PC-9 (cell line): ENCODE measurements around the gene TRMU. TPM values are rescaled to one million over a fixed set of nuclear protein-coding genes. Genes with fewer than 3 reads are reported as not detected.

Experiments used
- BruUV-seq: library from RNA; stranded (reverse); fragments of 400-500 nt; replicated peaks from 2 replicates; lab custom pipeline; 2021; lab: Mats Ljungman, UMichigan
- CTCF ChIA-PET: fragments of 300-600 bp; sonication (Branson Sonifier 250); formaldehyde crosslinking; loops from one replicate; lab custom pipeline; 2022; ENCODE audit warnings: antibody characterized with exemption; lab: Charles Lee
- POLR2A ChIA-PET: fragments of 300-600 bp; sonication (Branson Sonifier 250); formaldehyde crosslinking; loops from one replicate; lab custom pipeline; 2022; ENCODE audit warnings: antibody characterized with exemption; ENCODE audit not compliant: unreplicated experiment; lab: Charles Lee
- DNase-seq, 2 experiments: peaks; one replicate each; pipeline versions ENCODE4 v3.0.0 to v3.0.0-alpha.2; 2015 to 2022; ENCODE audit warnings: mixed read lengths in 1 of 2
- H2AFZ ChIP-seq: fragments of 200-600 bp; sonication (generic); 2 replicates; pipeline ENCODE4 v1.8.1; 2017; ENCODE audit warnings: antibody characterized with exemption
- H3F3A ChIP-seq: fragments of 200-600 bp; sonication (generic); 2 replicates; pipeline ENCODE4 v1.8.1; 2017; ENCODE audit warnings: antibody characterized with exemption, mild to moderate bottlenecking, low read depth; ENCODE audit not compliant: insufficient read depth
- H3K27ac ChIP-seq: fragments of 200-600 bp; sonication (generic); 2 replicates; pipeline ENCODE4 v1.6.1; 2016; ENCODE audit warnings: mixed run types
- H3K27me3 ChIP-seq: fragments of 200-600 bp; sonication (generic); 2 replicates; pipeline ENCODE4 v1.6.1; 2016; ENCODE audit warnings: low read depth, mixed run types; ENCODE audit not compliant: insufficient read depth
- H3K36me3 ChIP-seq: fragments of 200-600 bp; sonication (generic); 2 replicates; pipeline ENCODE4 v1.6.1; 2016; ENCODE audit warnings: low read depth, mixed run types
- H3K4me1 ChIP-seq: fragments of 200-600 bp; sonication (generic); replicated peaks from 2 replicates; pipeline ENCODE4 v1.6.1; 2016; ENCODE audit warnings: mixed run types; ENCODE audit not compliant: insufficient read depth
- H3K4me2 ChIP-seq: fragments of 200-600 bp; sonication (generic); 2 replicates; pipeline ENCODE4 v1.6.1; 2017; ENCODE audit warnings: mixed run types
- H3K4me3 ChIP-seq: fragments of 200-600 bp; sonication (generic); 2 replicates; pipeline ENCODE4 v1.6.1; 2016; ENCODE audit warnings: mixed run types
- H3K79me2 ChIP-seq: fragments of 200-600 bp; sonication (generic); 2 replicates; pipeline ENCODE4 v1.6.1; 2017; ENCODE audit warnings: low read depth, mixed run types
- H3K9me2 ChIP-seq: fragments of 200-600 bp; sonication (generic); 2 replicates; pipeline ENCODE4 v1.8.1; 2017; ENCODE audit warnings: mild to moderate bottlenecking; ENCODE audit not compliant: insufficient read depth
- H3K9me3 ChIP-seq: fragments of 200-600 bp; sonication (generic); 2 replicates; pipeline ENCODE4 v1.8.1; 2016; ENCODE audit warnings: low read depth; ENCODE audit not compliant: insufficient read depth
- H4K20me1 ChIP-seq: fragments of 200-600 bp; sonication (generic); 2 replicates; pipeline ENCODE4 v1.8.1; 2017; ENCODE audit not compliant: insufficient read depth
- EZH2 ChIP-seq: fragments of 200-600 bp; sonication (generic); IDR thresholded peaks from 2 replicates; pipeline ENCODE4 v1.8.0; 2017; ENCODE audit warnings: antibody characterized with exemption, low read depth
- intact Hi-C: fragments of 100-400 bp; cut with micrococcal nuclease; formaldehyde crosslinking; loops from one replicate; pipeline ENCODE4 v1.10.0; 2022; ENCODE audit not compliant: unreplicated experiment
- total RNA-seq: library from RNA; stranded (reverse); gene quantifications from 2 replicates; pipeline ENCODE4 v1.2.3, GENCODE V29; 2021
- TF ChIP-seq, protein P1 (sequence below): fragments of 200-600 bp; sonication (generic); conservative IDR thresholded peaks from 2 replicates; pipeline ENCODE4 v1.6.1; 2017; ENCODE audit warnings: mixed run types, antibody characterized with exemption, mild to moderate bottlenecking, moderate library complexity

The TRMU gene
- total RNA-seq, 1 experiment from 2014 or later, result 58.2 TPM

DNA sequence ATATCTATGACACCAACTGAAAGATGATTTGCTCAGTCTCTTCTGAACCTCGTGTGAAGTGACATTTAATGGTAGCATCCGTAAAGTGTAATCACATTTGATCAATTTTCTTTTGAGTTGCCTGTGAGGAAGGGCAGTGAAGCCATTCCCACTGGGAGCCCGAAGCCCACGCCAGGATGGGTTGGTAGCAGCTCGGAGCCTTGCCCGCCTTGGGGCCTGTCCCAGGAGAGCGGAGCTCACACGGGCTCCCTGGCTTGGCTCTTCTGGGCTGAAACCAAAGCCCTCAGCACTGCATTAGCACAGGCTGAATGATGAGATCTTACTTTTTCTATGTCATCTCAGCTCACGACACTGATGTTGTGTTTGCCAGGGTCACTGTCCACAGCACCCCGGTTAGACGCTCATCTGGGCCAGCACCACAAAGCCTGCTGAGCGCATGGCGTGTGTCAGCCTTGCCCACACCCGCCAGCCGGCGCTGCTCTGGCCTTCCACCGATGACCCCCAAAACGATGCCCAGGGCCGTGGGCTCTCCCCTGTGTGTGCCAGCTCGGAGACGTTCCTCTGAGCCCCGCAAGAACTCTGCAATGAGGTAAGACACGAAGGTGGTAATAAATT lies 9.3 kb upstream of the TRMU start:
- Histone ChIP-seq H4K20me1 (no peaks in the 10 kb centered on the region), H3K9me3 (no peaks in the 10 kb centered on the region), H3K4me3 (no peak overlapping the region), H3K27ac (no peak overlapping the region), H3K27me3 (no peaks in the 10 kb centered on the region), H3K4me2 (no peak overlapping the region), H3K79me2 (no peaks in the 10 kb centered on the region), H3F3A (peaks cover 7% of the 10 kb centered on the region; the same call in 1 of the 2 replicates), H3K9me2 (no peaks in the 10 kb centered on the region), H2AFZ (no peak overlapping the region), H3K4me1 (no peaks in the 10 kb centered on the region), H3K36me3 (peaks cover 25% of the 10 kb centered on the region)
- intact Hi-C loops, result no loop called here
- no peak for DNase-seq
- TF ChIP-seq EZH2, result no peak
- TF ChIP-seq, protein P1, sequence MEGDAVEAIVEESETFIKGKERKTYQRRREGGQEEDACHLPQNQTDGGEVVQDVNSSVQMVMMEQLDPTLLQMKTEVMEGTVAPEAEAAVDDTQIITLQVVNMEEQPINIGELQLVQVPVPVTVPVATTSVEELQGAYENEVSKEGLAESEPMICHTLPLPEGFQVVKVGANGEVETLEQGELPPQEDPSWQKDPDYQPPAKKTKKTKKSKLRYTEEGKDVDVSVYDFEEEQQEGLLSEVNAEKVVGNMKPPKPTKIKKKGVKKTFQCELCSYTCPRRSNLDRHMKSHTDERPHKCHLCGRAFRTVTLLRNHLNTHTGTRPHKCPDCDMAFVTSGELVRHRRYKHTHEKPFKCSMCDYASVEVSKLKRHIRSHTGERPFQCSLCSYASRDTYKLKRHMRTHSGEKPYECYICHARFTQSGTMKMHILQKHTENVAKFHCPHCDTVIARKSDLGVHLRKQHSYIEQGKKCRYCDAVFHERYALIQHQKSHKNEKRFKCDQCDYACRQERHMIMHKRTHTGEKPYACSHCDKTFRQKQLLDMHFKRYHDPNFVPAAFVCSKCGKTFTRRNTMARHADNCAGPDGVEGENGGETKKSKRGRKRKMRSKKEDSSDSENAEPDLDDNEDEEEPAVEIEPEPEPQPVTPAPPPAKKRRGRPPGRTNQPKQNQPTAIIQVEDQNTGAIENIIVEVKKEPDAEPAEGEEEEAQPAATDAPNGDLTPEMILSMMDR, result no peak
- ChIA-PET POLR2A (interaction anchor here (0.7 kb wide), 1 partner anchor 1302 kb away, joined by 4 read pairs; no protein-coding TSS in a partner anchor), CTCF (no interaction called here)
- BruUV-seq, result no TSS peak

DNA sequence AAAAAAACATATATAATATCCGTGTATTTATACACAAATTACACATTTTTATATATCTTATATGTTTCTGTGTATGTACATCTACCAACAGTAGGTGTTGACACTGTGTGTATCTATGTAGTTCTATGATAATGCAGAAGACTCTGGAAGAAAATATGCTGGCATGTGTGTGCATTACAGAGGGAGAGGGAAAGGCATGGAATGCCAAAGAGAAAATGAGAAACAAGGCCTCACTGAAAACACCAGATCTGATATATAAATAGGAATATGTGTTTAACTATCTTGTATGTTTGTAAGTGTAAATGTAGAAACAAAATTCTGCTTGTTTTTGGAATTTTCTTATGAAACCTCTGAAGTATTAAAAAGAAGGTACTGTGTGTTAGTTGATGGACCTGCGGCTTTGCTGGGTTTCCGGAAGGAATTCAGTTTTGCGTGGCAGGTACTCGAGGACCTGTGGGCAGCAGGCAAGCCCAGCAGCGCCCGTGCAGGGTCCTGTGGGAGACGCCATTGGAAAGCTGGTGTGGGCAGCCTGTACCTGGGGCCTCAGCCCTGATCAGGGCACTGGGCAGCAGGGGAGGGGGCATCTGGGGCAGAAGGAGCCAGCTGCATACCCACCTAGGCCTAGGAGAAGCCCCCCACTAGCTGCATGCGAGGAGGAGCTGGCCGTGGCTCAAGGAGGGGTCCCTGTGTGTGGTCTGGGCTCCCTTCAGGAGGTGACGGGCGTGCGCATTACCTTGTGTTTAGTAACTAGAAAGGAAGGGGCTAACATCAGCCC lies 7.6 kb upstream of the TRMU start:
- Histone ChIP-seq H4K20me1 (no peaks in the 10 kb centered on the region), H3K9me2 (no peaks in the 10 kb centered on the region), H3K4me3 (no peak overlapping the region), H3K4me1 (no peaks in the 10 kb centered on the region), H3K9me3 (no peaks in the 10 kb centered on the region), H3K27ac (no peak overlapping the region), H3K79me2 (no peaks in the 10 kb centered on the region), H2AFZ (no peak overlapping the region), H3K36me3 (peaks cover 23% of the 10 kb centered on the region), H3K4me2 (no peak overlapping the region), H3K27me3 (no peaks in the 10 kb centered on the region), H3F3A (peaks cover 7% of the 10 kb centered on the region; the same call in 1 of the 2 replicates)
- TF ChIP-seq, protein P1, result no peak
- no peak for TF ChIP-seq EZH2
- CTCF ChIA-PET, result no interaction called here
- no TSS peak for BruUV-seq
- no peak for DNase-seq
- intact Hi-C loops, result no loop called here
- POLR2A ChIA-PET, result no interaction called here

DNA sequence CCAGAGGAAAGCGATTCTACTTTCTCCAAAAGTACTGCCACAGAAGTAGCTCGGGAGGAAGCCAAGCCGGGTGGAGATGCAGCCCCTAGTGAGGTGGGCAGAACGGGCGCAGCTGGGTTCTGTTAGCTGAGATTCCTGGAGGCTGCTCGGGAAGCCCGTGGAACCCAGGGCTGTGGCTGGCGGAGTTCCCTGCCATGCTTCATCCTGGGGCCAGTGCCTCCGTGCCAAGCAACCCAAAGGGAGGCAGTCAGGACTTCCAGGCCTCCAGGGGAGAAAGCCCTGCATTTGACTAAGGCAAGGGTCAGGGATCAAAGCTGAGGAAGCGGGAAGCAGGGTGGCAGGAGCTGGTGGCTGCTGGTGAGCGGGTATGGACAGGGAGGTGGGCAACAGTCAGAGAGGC lies 6.7 kb upstream of the TRMU start:
- no peaks in the 10 kb centered on the region for H3K79me2 ChIP-seq
- no peaks in the 10 kb centered on the region for H3K4me1 ChIP-seq
- H3K9me3 ChIP-seq, result no peaks in the 10 kb centered on the region
- no peak overlapping the region for H2AFZ ChIP-seq
- DNase-seq, result no peak
- no TSS peak for BruUV-seq
- ChIA-PET CTCF (no interaction called here), POLR2A (no interaction called here)
- H3K4me2 ChIP-seq, result no peak overlapping the region
- peaks cover 16% of the 10 kb centered on the region; the same call in 1 of the 2 replicates for H3F3A ChIP-seq
- no peaks in the 10 kb centered on the region for H4K20me1 ChIP-seq
- intact Hi-C loops, result no loop called here
- H3K27ac ChIP-seq, result no peak overlapping the region
- no peak overlapping the region for H3K4me3 ChIP-seq
- peaks cover 23% of the 10 kb centered on the region for H3K36me3 ChIP-seq
- H3K9me2 ChIP-seq, result no peaks in the 10 kb centered on the region
- no peaks in the 10 kb centered on the region for H3K27me3 ChIP-seq
- no peak for TF ChIP-seq EZH2
- TF ChIP-seq, protein P1, result no peak
